IPS-20b (cell line): Measurements from ENCODE around the gene RRP8.

ENCODE experiments used
- H3K27ac ChIP-seq: one replicate; pipeline ENCODE4 v1.5.1; 2013; ENCODE audit warnings: low read length
- H3K27me3 ChIP-seq: 2 replicates; pipeline ENCODE4 v1.6.1; 2013; ENCODE audit warnings: mild to moderate bottlenecking, low read length, inconsistent platforms; ENCODE audit not compliant: insufficient read depth
- H3K36me3 ChIP-seq: 2 replicates; pipeline ENCODE4 v1.6.1; 2013; ENCODE audit warnings: low read depth, mild to moderate bottlenecking, inconsistent platforms, low read length, moderate library complexity; ENCODE audit not compliant: insufficient read depth
- H3K4me1 ChIP-seq: 2 replicates; pipeline ENCODE4 v1.6.1; 2013; ENCODE audit warnings: mild to moderate bottlenecking, control low read depth, inconsistent platforms, low read length, moderate library complexity; ENCODE audit not compliant: insufficient read depth
- H3K4me3 ChIP-seq: 2 replicates; pipeline ENCODE4 v1.5.1; 2013; ENCODE audit warnings: mild to moderate bottlenecking, low read length, inconsistent platforms
- H3K9ac ChIP-seq: 2 replicates; pipeline ENCODE4 v1.6.1; 2013; ENCODE audit warnings: low read depth, mild to moderate bottlenecking, inconsistent platforms, low read length, moderate library complexity
- H3K9me3 ChIP-seq: 2 replicates; pipeline ENCODE4 v1.6.1; 2013; ENCODE audit warnings: mild to moderate bottlenecking, low read depth, low read length, inconsistent platforms; ENCODE audit not compliant: insufficient read depth

RRP8 gene

GRCh38 chr11:6586434-6587359 lies 16.7 kb downstream of the RRP8 start:
- H3K36me3 ChIP-seq: no peaks in the 10 kb centered on the region
- peaks cover 16% of the 10 kb centered on the region for H3K9me3 ChIP-seq
- H3K4me3 ChIP-seq: no peak overlapping the region
- H3K27me3 ChIP-seq: no peaks in the 10 kb centered on the region
- no peaks in the 10 kb centered on the region for H3K4me1 ChIP-seq
- no peak overlapping the region for H3K27ac ChIP-seq
- no peak overlapping the region for H3K9ac ChIP-seq

- no peak overlapping the region for H3K27ac ChIP-seq
- H3K27me3 ChIP-seq: no peaks in the 10 kb centered on the region
- no peaks in the 10 kb centered on the region for H3K4me1 ChIP-seq
- no peak overlapping the region for H3K4me3 ChIP-seq
- H3K9me3 ChIP-seq: peaks cover 16% of the 10 kb centered on the region
- no peak overlapping the region for H3K9ac ChIP-seq
- no peaks in the 10 kb centered on the region for H3K36me3 ChIP-seq
Measured at GRCh38 chr11:6584528-6584927, 18.9 kb downstream of the RRP8 start.

- Histone ChIP-seq H3K27me3 (no peaks in the 10 kb centered on the region), H3K27ac (no peak overlapping the region), H3K4me1 (no peaks in the 10 kb centered on the region), H3K36me3 (no peaks in the 10 kb centered on the region), H3K9ac (no peak overlapping the region), H3K9me3 (peaks cover 16% of the 10 kb centered on the region), H3K4me3 (no peak overlapping the region)
Measured at GRCh38 chr11:6583584-6583983, 19.8 kb downstream of the RRP8 start.

- H3K4me3 ChIP-seq: no peak overlapping the region
- no peaks in the 10 kb centered on the region for H3K36me3 ChIP-seq
- H3K4me1 ChIP-seq: no peaks in the 10 kb centered on the region
- no peak overlapping the region for H3K9ac ChIP-seq
- no peak overlapping the region for H3K27ac ChIP-seq
- H3K27me3 ChIP-seq: no peaks in the 10 kb centered on the region
- H3K9me3 ChIP-seq: peaks cover 15% of the 10 kb centered on the region
Measured at GRCh38 chr11:6579681-6580080, 23.7 kb downstream of the RRP8 start.

- no peak overlapping the region for H3K9ac ChIP-seq
- 0 out of 2 replicates have a peak, but pooled peaks cover under 1% of the 10 kb centered on the region for H3K9me3 ChIP-seq
- no peak overlapping the region for H3K4me3 ChIP-seq
- no peak overlapping the region for H3K27ac ChIP-seq
- H3K36me3 ChIP-seq: no peaks in the 10 kb centered on the region
- no peaks in the 10 kb centered on the region for H3K27me3 ChIP-seq
- H3K4me1 ChIP-seq: no peaks in the 10 kb centered on the region
Measured at GRCh38 chr11:6578134-6578533, 25.3 kb downstream of the RRP8 start.

- no peaks in the 10 kb centered on the region for H3K36me3 ChIP-seq
- no peaks in the 10 kb centered on the region for H3K9me3 ChIP-seq
- H3K4me3 ChIP-seq: no peak overlapping the region
- H3K27ac ChIP-seq: no peak overlapping the region
- H3K27me3 ChIP-seq: no peaks in the 10 kb centered on the region
- no peak overlapping the region for H3K9ac ChIP-seq
- no peaks in the 10 kb centered on the region for H3K4me1 ChIP-seq
Measured at GRCh38 chr11:6576471-6577373, 26.7 kb downstream of the RRP8 start.

- H3K27ac ChIP-seq: no peak overlapping the region
- no peak overlapping the region for H3K9ac ChIP-seq
- H3K27me3 ChIP-seq: no peaks in the 10 kb centered on the region
- no peaks in the 10 kb centered on the region for H3K36me3 ChIP-seq
- H3K9me3 ChIP-seq: no peaks in the 10 kb centered on the region
- H3K4me1 ChIP-seq: no peaks in the 10 kb centered on the region
- H3K4me3 ChIP-seq: no peak overlapping the region
Measured at GRCh38 chr11:6574816-6575715, 28.4 kb downstream of the RRP8 start.

GRCh38 chr11:6572215-6572614 lies 31.2 kb downstream of the RRP8 start:
- Histone ChIP-seq H3K36me3 (no peaks in the 10 kb centered on the region), H3K9me3 (no peaks in the 10 kb centered on the region), H3K4me3 (no peak overlapping the region), H3K27me3 (no peaks in the 10 kb centered on the region), H3K27ac (no peak overlapping the region), H3K4me1 (peaks cover 2% of the 10 kb centered on the region; the same call in 1 of the 2 replicates), H3K9ac (no peak overlapping the region)

- Histone ChIP-seq H3K9me3 (no peaks in the 10 kb centered on the region), H3K36me3 (no peaks in the 10 kb centered on the region), H3K4me3 (no peak overlapping the region), H3K27ac (no peak overlapping the region), H3K9ac (no peak overlapping the region), H3K27me3 (no peaks in the 10 kb centered on the region), H3K4me1 (peaks cover 2% of the 10 kb centered on the region; the same call in 1 of the 2 replicates)
Measured at GRCh38 chr11:6571434-6572008, 31.9 kb downstream of the RRP8 start.

GRCh38 chr11:6570691-6571427 lies 32.6 kb downstream of the RRP8 start:
- Histone ChIP-seq H3K9me3 (no peaks in the 10 kb centered on the region), H3K4me3 (no peak overlapping the region), H3K4me1 (peaks cover 2% of the 10 kb centered on the region; the same call in 1 of the 2 replicates), H3K27me3 (no peaks in the 10 kb centered on the region), H3K9ac (no peak overlapping the region), H3K36me3 (no peaks in the 10 kb centered on the region), H3K27ac (no peak overlapping the region)
